Measurements from ENCODE around the gene COL7A1. TPM values are rescaled to one million over a fixed set of nuclear protein-coding genes. Genes with fewer than 3 reads are reported as not detected.
A peak's percentile ranks its signal among the peaks of the same experiment; 100 is the strongest.

COL7A1 gene
- polyA plus RNA-seq, 1 of the 3 experiments (the other 2 are of a cell fraction) = 10.8 TPM

DNA sequence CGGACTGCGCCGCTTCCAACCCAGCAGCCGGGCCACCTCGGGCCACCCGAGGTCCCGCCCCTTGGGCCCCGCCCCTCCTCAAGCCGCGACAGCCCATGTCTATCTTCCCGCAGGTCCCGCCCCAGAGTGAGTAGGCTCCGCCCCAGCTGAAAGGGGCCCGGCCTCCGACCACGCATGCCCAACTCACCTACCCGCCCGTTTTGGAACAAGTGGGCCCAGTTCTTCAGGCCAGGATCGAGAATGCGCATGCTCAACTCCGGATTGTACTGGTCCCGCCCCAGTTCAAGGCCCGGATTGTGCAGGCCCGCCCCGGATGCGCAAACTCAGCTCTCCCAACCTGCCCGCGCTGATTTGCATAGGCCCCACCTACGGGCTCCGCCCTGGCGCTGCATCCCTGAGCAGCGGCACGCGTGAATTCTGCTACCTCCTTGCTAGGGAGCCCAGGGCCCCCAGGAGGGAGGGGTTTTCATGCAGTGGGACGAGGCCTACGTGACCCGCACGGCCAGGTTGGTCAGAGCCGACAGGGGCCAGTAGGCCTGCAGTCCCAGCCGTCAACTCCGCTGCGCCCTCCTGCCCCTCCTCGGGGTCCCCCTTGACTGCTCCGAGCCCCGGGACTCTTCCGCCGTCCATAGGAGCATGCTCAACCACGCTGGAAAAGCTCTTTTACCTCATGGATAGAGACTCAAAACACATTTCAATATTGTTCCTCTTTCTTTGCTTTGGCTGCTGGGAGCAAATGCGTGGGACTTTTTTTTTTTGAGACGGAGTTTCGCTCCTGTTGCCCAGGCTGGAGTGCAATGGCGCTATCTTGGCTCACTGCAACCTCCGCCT, 38.1 kb downstream of the COL7A1 start, which contains the start of gene PFKFB4:
Gene PFKFB4, minus strand, starts transcription at position 8 of the 831 bp plus-strand sequence. CDS start 26 bp downstream, outside the sequence.
- H3K36me3 ChIP-seq (replicated peaks in 1 of 2; ENCODE audit: control insufficient read depth in 1 of 2, insufficient read depth in 2 of 2, low read length in 1 of 2) = no peaks in the 10 kb centered on the region
- WGBS (ENCODE audit: low lambda C conversion rate) = 9% methylated on average over 16 of the region's 53 CpGs
- peaks cover 29 to 61% of the 10 kb centered on the region in 2 experiments; a peak in 3 of 4 replicates for H3K4me1 ChIP-seq (ENCODE audit: control insufficient read depth in 1 of 2, insufficient read depth in 2 of 2, low read depth in 1 of 2, low read length in 1 of 2)
- ChIA-PET CTCF (interaction anchor here (1.4 to 12.6 kb wide), 5 partner anchors 9 to 121 kb away, joined by 3 to 136 read pairs (median 14); partner anchors contain the start of genes CCDC51, SLC26A6 and TMA7), POLR2A (interaction anchor here (0.8 to 1.3 kb wide), 4 partner anchors 9 to 117 kb away, joined by 3 to 4 read pairs (median 3); partner anchors contain the start of genes ATRIP and CCDC51)
- H3K27ac ChIP-seq (ENCODE audit: low read depth in 2 of 2, low read length in 1 of 2) = peak within 1 kb of the TSS; percentile 48 to 49
- H3K9ac ChIP-seq = peak within 1 kb of the TSS; percentile 71
- H3K27me3 ChIP-seq (ENCODE audit: insufficient read depth) = no peaks in the 10 kb centered on the region
- no peaks in the 10 kb centered on the region for H3K9me2 ChIP-seq
- peak within 1 kb of the TSS; percentile 57 to 77 for H3K4me3 ChIP-seq (ENCODE audit: low read depth in 2 of 2, low read length in 1 of 2)
- H3K79me2 ChIP-seq (ENCODE audit: insufficient read depth) = peaks cover 15% of the 10 kb centered on the region; the same call in 1 of the 2 replicates
- DNase-seq = peak; percentile 99
- H2AFZ ChIP-seq (ENCODE audit: low read depth) = peak within 1 kb of the TSS; percentile 88; the same call in 1 of the 2 replicates
- H3K9me3 ChIP-seq = no peaks in the 10 kb centered on the region
- H3F3A ChIP-seq (replicated peaks; ENCODE audit: insufficient read depth) = peaks cover 19% of the 10 kb centered on the region
- H3K4me2 ChIP-seq = peak within 1 kb of the TSS; percentile 90
- no peaks in the 10 kb centered on the region for H4K20me1 ChIP-seq (ENCODE audit: insufficient read depth)
- no peak for TF ChIP-seq FOXM1 (IDR thresholded peaks at IDR 0.05; ENCODE audit: low read depth)
- no peak for TF ChIP-seq REST (IDR thresholded peaks at IDR 0.05; ENCODE audit: low read depth, low read length)
- peak; percentile 44; the same call in 1 of the 2 replicates for TF ChIP-seq MXI1 (IDR thresholded peaks at IDR 0.05; ENCODE audit: low read depth, low read length)
- TF ChIP-seq YY1 (IDR thresholded peaks at IDR 0.05; ENCODE audit: low read depth) = no peak
- TF ChIP-seq ELF1 (IDR thresholded peaks at IDR 0.05) = no peak
- TF ChIP-seq PBX3 (IDR thresholded peaks at IDR 0.05) = peak; percentile 91
- TF ChIP-seq NRF1 (IDR thresholded peaks at IDR 0.05; ENCODE audit: low read depth, low read length) = peak; percentile 98
- TF ChIP-seq TAF1 (IDR thresholded peaks at IDR 0.05; ENCODE audit: borderline replicate concordance, low read depth, low read length) = no peak
- no peak for TF ChIP-seq CTCF (IDR thresholded peaks at IDR 0.05)
- TF ChIP-seq RAD21 (IDR thresholded peaks at IDR 0.05; ENCODE audit: low read length) = no peak
- no peak for TF ChIP-seq JUND (IDR thresholded peaks at IDR 0.05)
- no peak; the same call in 1 of the 2 replicates for TF ChIP-seq POLR2AphosphoS5 (IDR thresholded peaks at IDR 0.05; ENCODE audit: low read depth, low read length)
- TF ChIP-seq EZH2phosphoT487 (IDR thresholded peaks at IDR 0.05; ENCODE audit: borderline replicate concordance, low read depth) = no peak
- TF ChIP-seq FOSL2 (IDR thresholded peaks at IDR 0.05; ENCODE audit: borderline replicate concordance, low read depth) = no peak
- 0 out of 2 replicates have a peak, but pooled peaks have one; percentile 33 for TF ChIP-seq GABPA (IDR thresholded peaks at IDR 0.05; ENCODE audit: low read depth)
- TF ChIP-seq TCF12 (IDR thresholded peaks at IDR 0.05) = no peak
- no peak for TF ChIP-seq SMC3 (IDR thresholded peaks at IDR 0.05; ENCODE audit: low read depth, low read length)
- no peak for TF ChIP-seq MEF2A (IDR thresholded peaks at IDR 0.05; ENCODE audit: borderline replicate concordance, low read depth)
- no peak for TF ChIP-seq FOXJ3 (CRISPR knock-in tag; IDR thresholded peaks at IDR 0.05)
- no peak for TF ChIP-seq TEAD4 (IDR thresholded peaks at IDR 0.05; ENCODE audit: borderline replicate concordance, insufficient read depth)
- TF ChIP-seq ZBTB33 (IDR thresholded peaks at IDR 0.05; ENCODE audit: borderline replicate concordance, low read depth) = no peak
- TF ChIP-seq, protein P1, sequence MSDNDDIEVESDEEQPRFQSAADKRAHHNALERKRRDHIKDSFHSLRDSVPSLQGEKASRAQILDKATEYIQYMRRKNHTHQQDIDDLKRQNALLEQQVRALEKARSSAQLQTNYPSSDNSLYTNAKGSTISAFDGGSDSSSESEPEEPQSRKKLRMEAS (IDR thresholded peaks at IDR 0.05; ENCODE audit: low read depth) = peak; percentile 77
- no peak for TF ChIP-seq RXRA (IDR thresholded peaks at IDR 0.05; ENCODE audit: borderline replicate concordance, low read depth)
- TF ChIP-seq CHD2 (IDR thresholded peaks at IDR 0.05; ENCODE audit: low read length, partially characterized antibody) = peak; percentile 8
- TF ChIP-seq GATA2 (CRISPR knock-in tag; IDR thresholded peaks at IDR 0.05) = no peak

Data from SK-N-SH (cell line).